Erythroblast (primary cell): ENCODE results near the gene ZBTB43.

Experiments
- DNase-seq, 2 experiments: peaks; one replicate each; lab custom pipeline; 2025; lab: John Stamatoyannopoulos, UW
- GATA1 ChIP-seq: IDR thresholded peaks from 2 replicates; pipeline ENCODE4 v1.6.1; 2011; ENCODE audit warnings: low read depth, mild to moderate bottlenecking, control low read depth, low read length, moderate library complexity
- POLR2A ChIP-seq: IDR thresholded peaks from 2 replicates; pipeline ENCODE4 v1.6.1; 2011; ENCODE audit warnings: mild to moderate bottlenecking, low read length

The ZBTB43 gene

DNA sequence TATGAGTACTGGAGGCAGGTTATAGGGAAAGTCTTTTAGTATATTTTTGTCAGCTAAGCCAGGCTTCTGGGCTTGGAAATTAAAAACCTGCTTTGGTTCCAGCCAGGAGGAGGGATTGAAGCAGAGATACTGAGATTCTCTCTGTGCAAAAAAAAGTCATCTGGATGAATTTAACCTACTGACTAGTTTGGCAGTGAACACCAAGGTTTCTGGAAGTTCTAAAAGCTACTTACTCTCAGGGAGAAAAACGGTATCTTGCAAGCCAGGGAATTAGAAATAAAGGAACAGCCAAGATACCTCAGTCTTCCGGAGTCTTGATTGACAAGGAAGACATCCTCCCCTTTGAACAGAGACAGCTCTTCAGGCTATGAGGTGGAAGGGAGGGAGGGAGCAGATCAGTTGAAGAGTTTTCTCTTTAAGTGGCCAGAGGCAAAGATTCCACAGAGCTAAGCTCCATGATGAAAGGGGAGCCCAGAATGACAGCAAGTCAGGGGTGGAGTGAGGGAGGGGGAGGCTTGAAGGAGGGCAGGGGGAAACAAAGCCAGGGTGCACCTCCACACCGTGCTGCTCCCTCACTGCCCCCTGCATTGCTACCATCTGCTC lies 47.3 kb downstream of the ZBTB43 start:
- TF ChIP-seq GATA1: no peak
- no peak for TF ChIP-seq POLR2A
- no peak for DNase-seq

DNA sequence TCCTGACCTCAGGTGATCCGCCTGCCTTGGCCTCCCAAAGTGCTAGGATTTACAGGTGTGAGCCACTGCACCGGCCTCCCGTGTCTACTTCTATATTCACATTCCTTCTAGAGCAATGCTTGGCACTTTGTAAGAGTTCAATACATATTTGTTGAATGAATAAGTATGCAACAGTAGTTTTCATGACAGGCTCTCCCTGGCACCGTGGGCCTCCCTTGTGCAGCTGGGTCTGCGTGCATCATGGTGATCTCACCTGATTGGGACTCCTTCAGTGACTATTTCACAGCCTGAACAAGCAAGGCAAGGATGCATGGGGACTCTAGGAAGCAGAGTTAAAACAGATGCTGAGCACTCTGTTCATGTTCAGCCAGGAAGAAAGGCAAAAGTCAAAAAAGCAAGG lies 48.8 kb downstream of the ZBTB43 start:
- no peak for DNase-seq
- TF ChIP-seq GATA1 (no peak), POLR2A (no peak)

DNA sequence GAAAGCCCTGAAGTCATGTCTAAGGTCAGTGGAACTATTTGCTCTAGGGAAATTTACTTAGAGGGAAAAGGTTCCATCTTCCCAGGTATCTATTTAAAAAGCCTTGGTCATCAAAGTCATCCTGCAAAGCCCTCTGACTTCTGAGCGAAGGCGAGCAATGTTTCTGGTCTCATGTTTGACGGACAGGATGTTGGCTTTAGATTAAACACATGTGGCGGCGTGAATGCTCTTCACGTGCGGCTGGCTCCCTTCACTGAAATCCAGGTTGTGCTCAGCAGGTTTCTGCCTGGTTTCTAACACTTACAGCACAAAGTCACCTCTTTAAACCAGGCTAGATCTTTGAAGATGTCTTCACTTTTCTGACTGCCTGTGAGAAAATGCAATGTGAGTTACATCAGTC lies 49.9 kb downstream of the ZBTB43 start:
- TF ChIP-seq GATA1 (no peak), POLR2A (no peak)
- no peak for DNase-seq

DNA sequence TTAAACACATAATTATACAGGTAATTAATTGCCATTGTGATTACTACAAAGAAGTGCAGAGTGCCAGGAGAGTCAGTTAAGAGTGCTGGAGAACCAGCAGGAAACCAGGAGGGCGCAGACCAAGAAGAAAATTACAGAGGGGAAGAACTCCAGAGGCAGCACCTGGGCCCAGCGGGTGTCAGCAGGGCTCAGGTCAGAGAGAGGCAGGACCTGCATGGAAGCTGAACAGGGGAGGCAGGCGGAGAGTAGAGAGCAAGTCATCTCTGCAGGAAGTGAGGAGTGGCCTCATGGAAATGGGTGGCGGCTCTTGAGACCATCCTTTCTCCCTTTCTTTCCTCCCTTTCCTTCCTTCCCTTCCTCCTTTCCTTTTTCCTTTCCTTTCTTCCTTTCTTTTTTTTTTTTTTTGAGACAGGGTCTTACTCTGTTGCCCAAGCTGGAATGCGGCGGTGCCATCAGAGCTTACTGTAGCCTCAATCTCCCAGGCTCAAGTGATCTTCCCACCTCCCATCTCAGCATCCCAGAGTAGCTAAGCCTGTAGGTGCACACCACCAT lies 51.6 kb downstream of the ZBTB43 start:
- TF ChIP-seq GATA1 (no peak), POLR2A (no peak)
- no peak for DNase-seq

DNA sequence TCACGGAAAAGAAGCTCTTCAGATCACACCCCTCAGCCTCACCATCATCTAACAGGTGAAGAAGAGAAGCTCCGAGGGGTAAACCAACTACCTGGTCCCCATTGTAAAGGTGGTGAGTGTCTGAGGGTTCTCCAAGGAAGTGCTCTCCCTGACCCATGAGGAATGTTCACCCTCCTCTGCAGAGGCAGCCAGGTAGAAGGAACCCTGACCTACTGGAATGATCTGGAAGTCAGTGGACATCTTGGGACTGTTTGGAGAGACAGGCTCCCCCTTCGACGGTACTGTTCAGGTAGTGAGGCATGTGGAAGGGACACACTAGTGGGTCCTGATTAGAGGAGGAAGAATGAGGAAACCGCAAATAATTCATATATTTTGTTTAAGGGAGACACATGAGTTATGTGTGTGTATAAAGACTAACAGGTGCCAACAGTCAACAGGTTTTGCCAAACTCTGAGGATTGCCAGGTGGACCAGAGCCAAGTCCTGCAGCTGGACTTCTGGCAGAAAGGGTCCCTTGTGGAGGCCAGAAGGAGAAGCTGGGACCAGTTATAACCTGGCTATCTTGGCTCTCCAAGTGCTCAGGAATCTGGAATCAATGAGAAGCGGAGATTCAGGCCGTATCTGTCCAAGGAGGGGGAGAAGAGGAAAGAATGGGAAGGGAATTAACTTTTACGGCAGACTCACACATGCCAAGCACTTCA lies 52.6 kb downstream of the ZBTB43 start:
- DNase-seq: no peak
- TF ChIP-seq GATA1: no peak
- TF ChIP-seq POLR2A: no peak

DNA sequence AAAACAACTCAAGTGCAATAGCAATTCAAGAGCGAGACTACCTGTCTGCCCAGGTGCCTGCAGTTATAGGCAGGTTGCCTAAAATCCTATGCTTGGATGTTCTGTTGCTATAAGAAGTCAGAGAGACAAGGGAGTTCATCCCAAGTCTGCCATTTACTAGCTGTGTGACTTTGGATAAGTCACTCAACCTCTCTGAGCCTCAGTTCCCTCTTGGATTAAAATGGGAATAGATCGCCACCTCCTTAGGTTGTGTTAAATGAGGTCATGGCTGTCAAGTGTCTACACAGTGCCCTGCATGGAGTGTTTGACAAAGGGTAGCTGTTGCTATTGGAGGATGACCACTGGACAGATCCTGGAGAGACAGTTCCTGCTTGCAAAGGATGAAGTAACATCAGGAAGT lies 54.3 kb downstream of the ZBTB43 start:
- DNase-seq: no peak

DNA sequence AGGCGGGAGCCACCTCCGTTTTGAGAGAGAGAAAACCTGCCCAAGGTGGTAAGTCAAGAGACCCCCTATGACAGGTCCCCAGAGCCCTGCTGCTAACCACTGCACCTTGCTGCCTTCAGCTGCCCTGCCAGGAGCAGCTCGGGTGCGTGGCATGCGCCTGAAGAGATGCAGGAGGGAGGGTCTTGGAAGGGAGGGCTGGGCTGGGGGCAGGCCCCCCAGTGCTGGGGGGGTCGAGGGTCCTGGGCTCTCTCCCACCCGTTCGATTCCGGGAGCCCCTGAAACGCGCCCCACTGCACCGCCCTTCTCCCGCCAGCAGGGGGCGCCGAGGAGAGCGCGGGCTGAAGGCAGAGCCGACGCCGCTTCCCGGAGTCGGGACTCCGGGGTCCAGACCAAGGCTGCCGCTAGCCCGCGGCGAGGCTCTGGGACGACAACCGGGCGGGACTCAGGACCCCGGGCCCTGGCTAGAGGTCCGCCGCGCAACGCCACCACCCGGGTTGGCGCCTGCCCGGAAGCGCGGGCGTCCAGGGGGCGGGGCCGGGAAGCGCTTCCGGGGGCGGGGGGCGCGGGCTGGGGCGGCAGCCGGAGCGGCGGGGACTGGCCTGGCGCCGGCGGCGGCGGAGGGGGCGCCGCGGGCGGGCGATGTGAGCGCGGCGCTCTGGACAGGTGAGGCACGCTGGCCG lies 55.4 kb downstream of the ZBTB43 start, which contains the start of gene ZBTB34:
Gene ZBTB34, plus strand, starts transcription at position 563 of the 680 bp plus-strand sequence. CDS start 18,761 bp downstream, outside the sequence.
- TF ChIP-seq POLR2A (peak; percentile 24), GATA1 (no peak)
- peak; percentile 75 to 88 for DNase-seq

More for the DNA sequence above, 54.3 kb downstream of the ZBTB43 start:
- TF ChIP-seq GATA1 (no peak), POLR2A (no peak)

DNA sequence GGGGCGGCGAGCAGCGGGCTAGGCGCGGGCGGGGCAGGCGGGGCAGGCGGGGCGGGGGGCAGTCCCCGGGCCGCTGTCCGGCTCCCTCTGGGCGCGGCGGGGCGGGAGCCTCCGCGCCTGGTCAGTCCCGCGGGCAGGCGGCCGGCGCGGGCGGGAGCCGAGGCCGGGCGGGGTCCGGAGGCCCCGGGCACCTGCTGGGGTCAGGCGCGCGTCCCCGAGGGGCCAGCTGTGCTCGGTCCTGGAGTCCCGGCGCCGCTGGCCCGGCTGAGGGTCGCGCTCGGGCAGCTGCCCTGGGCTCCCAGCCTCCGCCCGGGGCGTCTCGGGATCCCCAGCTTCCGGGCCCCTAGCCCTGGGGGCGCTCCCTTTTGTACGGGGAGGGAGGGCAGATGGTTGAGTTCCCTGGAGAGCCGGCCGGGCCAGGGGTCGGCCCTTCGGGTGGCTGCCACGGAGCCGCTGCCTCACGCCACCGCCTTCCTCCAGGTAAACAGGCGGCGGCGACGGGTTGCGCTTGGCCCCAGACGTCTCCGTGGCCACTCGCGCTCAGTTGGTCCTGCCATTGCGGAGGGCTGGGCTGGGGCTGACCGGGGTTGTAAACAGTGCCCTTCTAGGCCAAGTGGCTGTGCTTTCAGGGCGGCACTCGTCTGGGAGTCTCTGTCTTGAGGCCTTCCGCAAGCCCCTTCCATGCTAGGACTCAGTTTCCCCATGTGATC lies 56.1 kb downstream of the ZBTB43 start:
- peak; percentile 47 to 67 for DNase-seq
- no peak for TF ChIP-seq POLR2A
- no peak for TF ChIP-seq GATA1

DNA sequence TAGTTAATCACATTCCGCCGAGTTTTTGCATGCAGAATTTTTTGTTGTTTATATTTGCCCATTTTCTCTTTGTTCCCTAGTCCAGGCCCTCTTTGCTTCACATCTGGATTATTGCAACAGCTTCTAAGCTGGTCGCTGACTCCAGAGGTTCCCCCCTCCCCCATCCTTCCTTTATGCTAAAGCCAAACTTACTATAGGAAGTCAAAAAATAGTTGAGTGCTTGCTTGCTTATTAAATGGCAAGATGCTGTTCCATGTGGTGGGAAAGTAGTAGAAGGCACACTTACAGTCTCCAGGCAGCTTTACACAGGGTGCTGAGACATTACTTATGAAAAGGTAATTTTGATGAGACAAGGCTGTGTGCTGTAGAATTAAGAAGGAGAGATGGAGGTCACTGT lies 56.9 kb downstream of the ZBTB43 start:
- peak; percentile 40 to 53 for DNase-seq
- TF ChIP-seq POLR2A (no peak), GATA1 (no peak)

DNA sequence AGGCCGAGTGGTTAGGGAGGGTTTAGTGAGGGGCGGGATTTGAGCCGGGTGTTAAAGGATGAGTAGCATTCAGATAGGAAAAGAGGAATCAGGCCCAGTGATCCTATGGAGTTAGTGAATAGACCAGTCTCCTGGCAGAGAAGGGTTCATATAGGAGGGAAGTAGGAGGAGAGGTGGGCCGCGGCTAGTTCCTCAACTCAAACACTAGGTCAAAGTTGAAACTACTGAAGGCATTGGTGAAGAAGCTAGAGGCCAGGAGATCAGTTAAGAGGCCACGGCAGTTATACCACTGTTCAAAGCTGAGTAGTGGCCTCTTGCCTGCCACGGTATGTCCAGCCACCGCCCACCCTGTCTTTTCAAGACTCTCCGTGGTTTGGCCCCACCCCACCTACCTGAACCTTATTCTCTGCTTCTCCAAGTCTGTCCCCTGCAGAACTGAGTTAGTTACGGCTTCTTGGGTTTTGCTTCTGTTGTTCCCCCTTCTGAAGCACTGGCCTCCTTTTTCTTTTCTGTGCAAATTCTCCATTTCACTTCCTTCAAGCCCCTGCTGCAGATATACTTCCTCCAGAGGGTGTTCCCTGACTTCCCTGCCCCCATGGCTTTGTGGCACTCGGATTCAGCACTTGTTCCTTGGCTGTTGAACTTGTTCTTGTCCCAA lies 57.4 kb downstream of the ZBTB43 start:
- peak; percentile 51 to 62 for DNase-seq

DNA sequence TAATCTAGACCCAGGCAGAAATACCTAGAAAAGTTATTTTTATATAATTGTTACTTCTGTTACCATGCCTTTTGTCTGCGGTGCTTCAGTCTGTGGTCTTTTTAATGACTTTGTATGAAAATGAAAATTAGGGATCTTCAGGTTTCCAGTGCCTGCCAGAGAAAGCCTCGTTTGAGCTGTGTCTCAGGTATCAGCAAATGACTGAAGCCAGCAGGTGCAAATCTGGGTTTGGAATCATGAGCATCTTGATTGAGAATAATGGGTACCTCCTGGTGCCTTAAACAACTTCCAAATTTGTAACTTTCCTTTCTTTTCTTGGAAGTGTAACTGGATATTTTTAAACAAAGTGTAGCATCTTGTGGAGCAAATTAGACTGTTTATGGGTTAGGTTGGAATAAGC lies 59.9 kb downstream of the ZBTB43 start:
- TF ChIP-seq GATA1 (no peak), POLR2A (no peak)
- DNase-seq: no peak

More for the DNA sequence above, 57.4 kb downstream of the ZBTB43 start:
- TF ChIP-seq GATA1 (no peak), POLR2A (no peak)

DNA sequence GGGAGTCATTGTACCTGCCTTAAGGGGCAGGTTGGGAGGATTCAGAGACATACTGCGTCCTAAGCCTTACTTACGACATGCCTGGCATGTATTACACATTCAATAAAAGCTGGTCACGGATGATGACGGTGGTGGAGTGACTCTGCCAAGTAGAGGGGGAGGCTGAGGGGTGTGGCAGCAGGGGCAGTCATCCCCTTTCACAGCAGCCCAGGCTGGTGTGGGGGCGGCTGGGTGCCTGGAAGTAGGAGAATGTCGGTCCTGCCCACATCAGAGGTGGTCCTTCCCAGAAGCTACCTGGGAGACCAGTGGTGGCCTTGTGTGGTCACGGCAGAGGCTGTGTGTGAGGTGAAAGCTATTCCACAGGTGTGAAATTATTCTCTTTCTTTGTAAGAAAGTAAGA lies 64.5 kb downstream of the ZBTB43 start:
- TF ChIP-seq POLR2A: no peak
- DNase-seq: peak in 1 of 2 experiments; percentile 59

DNA sequence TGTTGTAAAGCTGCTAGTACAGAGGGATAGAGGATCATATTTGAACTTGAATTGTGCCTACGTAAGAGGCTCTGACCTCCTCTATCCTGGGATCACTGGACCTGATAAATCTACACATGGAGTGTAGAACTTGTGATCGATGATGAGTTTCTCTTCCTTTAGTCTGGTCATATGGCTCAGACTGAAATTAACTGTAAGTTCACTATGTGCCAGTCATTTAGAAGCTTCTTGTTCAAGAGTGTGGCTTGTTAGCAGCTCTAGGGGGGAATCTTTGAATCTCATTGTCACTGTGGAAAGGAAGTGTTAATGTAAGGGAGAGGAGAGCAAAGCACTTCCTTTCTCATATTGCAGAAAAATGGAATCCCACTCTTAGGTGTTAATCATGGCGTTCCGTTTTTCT lies 67.7 kb downstream of the ZBTB43 start:
- no peak for DNase-seq
- TF ChIP-seq GATA1: no peak
- TF ChIP-seq POLR2A: no peak
